PC-3 (cell line): ENCODE data around the gene TOM1L2.

ENCODE experiments used
- CTCF ChIP-seq: fragments of 300-600 bp; sonication (generic); conservative IDR thresholded peaks from 2 replicates; pipeline ENCODE4 v1.5.1; 2017; ENCODE audit warnings: antibody characterized with exemption, low read depth, mild to moderate bottlenecking, low read length
- EZH2 ChIP-seq: fragments of 300-600 bp; sonication (generic); IDR thresholded peaks from one replicate; pipeline ENCODE4 v1.6.1; 2017; ENCODE audit warnings: antibody characterized with exemption, mild to moderate bottlenecking, low read length; ENCODE audit not compliant: unreplicated experiment
- EZH2phosphoT487 ChIP-seq: fragments of 300-600 bp; sonication (generic); IDR thresholded peaks from 2 replicates; pipeline ENCODE4 v1.6.1; 2018; ENCODE audit warnings: mild to moderate bottlenecking, antibody characterized with exemption, low read length, borderline replicate concordance

- TF ChIP-seq EZH2 = no peak
- TF ChIP-seq CTCF = no peak
- no peak for TF ChIP-seq EZH2phosphoT487
These were observed 10.6 kb upstream of the TOM1L2 start for GRCh38 chr17:17982801-17983200.
